HepG2 (cell line): ENCODE data around the gene GRK3. TPM values are rescaled to one million over a fixed set of nuclear protein-coding genes. Genes with fewer than 3 reads are reported as not detected.

Experiments used
- KAT8 ChIP-seq: IDR thresholded peaks from 2 replicates; pipeline ENCODE4 v1.6.1; 2016; ENCODE audit warnings: missing genetic modification reagents, missing compliant biosample characterization
- KDM4B ChIP-seq: sonication (generic); formaldehyde crosslinking; IDR thresholded peaks from 2 replicates; pipeline ENCODE4 v1.4.0; 2020; ENCODE audit warnings: missing genetic modification reagents
- KLF11 ChIP-seq: IDR thresholded peaks from 2 replicates; pipeline ENCODE4 v1.6.1; 2016; ENCODE audit warnings: missing compliant biosample characterization
- THYN1 ChIP-seq: sonication (generic); formaldehyde crosslinking; IDR thresholded peaks from 2 replicates; pipeline ENCODE4 v1.8.1; 2023; ENCODE audit warnings: low read depth, mild to moderate bottlenecking, moderate library complexity, missing genetic modification reagents, borderline replicate concordance
- ZBTB33 ChIP-seq: sonication (generic); formaldehyde crosslinking; IDR thresholded peaks from 2 replicates; pipeline ENCODE4 v1.4.0; 2020; ENCODE audit warnings: missing genetic modification reagents
- ZBTB40 ChIP-seq, 2 experiments: fragments of 450-650 bp in 1 of 2; sonication (generic) in 1 of 2; formaldehyde crosslinking in 1 of 2; IDR thresholded peaks; 2 replicates each; pipeline versions ENCODE4 v1.6.1 to v1.8.0; 2016 to 2022; ENCODE audit warnings: antibody characterized with exemption in 1 of 2, mild to moderate bottlenecking in 1 of 2, missing genetic modification reagents in 1 of 2
- ZNF550 ChIP-seq: sonication (generic); formaldehyde crosslinking; IDR thresholded peaks from 2 replicates; pipeline ENCODE4 v1.4.0; 2020; ENCODE audit warnings: mild to moderate bottlenecking, missing genetic modification reagents, borderline replicate concordance
- ZNF710 ChIP-seq: sonication (generic); formaldehyde crosslinking; IDR thresholded peaks from 2 replicates; pipeline ENCODE4 v1.5.0; 2020; ENCODE audit warnings: mild to moderate bottlenecking, missing genetic modification reagents, borderline replicate concordance
- polyA plus RNA-seq, 8 experiments: library from polyadenylated mRNA; depleted of rRNA in 3 of 8; stranded (reverse) in 7 of 8; unstranded in 1 of 8; fragments of >200 nt; fragmentation: Illumina TruSeq in 4 of 8; extraction: Trizol in 4 of 8; gene quantifications; 2 replicates each; pipeline versions ENCODE4 v1.2.1 to v1.2.3, GENCODE V29; 2011 to 2016; ENCODE audit warnings: low read depth in 4 of 8, missing spikeins in 1 of 8, mixed read lengths in 1 of 8; ENCODE audit not compliant: insufficient read depth in 1 of 8
- total RNA-seq, 5 experiments: library from RNA; depleted of rRNA; stranded (reverse); fragments of >200 nt; fragmentation: Illumina TruSeq; extraction: Trizol; gene quantifications; 2 replicates each; pipeline ENCODE4 v1.2.3, GENCODE V29; 2016; ENCODE audit warnings: low read depth in 1 of 5
- TF ChIP-seq, protein P1 (sequence below): sonication (generic); formaldehyde crosslinking; conservative IDR thresholded peaks from 2 replicates; pipeline ENCODE4 v1.8.1; 2023; ENCODE audit warnings: missing genetic modification reagents

GRK3 gene
- total and polyA plus RNA-seq, 2 of the 13 experiments (the other 11 are each of a cell fraction or from before 2014, with no cell fraction given), result 8.5 to 16.7 TPM

GRCh38 chr22:25666308-25666707, 101.8 kb downstream of the GRK3 start (continued):
- TF ChIP-seq ZNF550 (CRISPR knock-in tag), result no peak
- no peak for TF ChIP-seq THYN1 (CRISPR knock-in tag)
- TF ChIP-seq, protein P1, sequence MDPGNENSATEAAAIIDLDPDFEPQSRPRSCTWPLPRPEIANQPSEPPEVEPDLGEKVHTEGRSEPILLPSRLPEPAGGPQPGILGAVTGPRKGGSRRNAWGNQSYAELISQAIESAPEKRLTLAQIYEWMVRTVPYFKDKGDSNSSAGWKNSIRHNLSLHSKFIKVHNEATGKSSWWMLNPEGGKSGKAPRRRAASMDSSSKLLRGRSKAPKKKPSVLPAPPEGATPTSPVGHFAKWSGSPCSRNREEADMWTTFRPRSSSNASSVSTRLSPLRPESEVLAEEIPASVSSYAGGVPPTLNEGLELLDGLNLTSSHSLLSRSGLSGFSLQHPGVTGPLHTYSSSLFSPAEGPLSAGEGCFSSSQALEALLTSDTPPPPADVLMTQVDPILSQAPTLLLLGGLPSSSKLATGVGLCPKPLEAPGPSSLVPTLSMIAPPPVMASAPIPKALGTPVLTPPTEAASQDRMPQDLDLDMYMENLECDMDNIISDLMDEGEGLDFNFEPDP (CRISPR knock-in tag), result no peak
- TF ChIP-seq ZBTB40 (IDR thresholded peaks at IDR 0.05), result no peak
- no peak for TF ChIP-seq ZBTB40 (CRISPR knock-in tag; IDR thresholded peaks at IDR 0.05)
- 0 out of 2 replicates have a peak, but pooled peaks have one; percentile 36 for TF ChIP-seq KDM4B (CRISPR knock-in tag)
- peak; percentile 69; the same call in 1 of the 2 replicates for TF ChIP-seq ZNF710
- TF ChIP-seq KLF11 (CRISPR knock-in tag), result no peak
- TF ChIP-seq KAT8 (CRISPR knock-in tag), result peak; percentile 70; the same call in 1 of the 2 replicates
- peak; percentile 26; the same call in 1 of the 2 replicates for TF ChIP-seq ZBTB33 (CRISPR knock-in tag)
